DND-41 (cell line): ENCODE measurements around the gene ZMIZ1.

Experiments used
- CTCF ChIP-seq: IDR thresholded peaks from 2 replicates; pipeline ENCODE4 v1.5.1; 2012; ENCODE audit warnings: borderline replicate concordance, low read length, moderate library complexity, mild to moderate bottlenecking; ENCODE audit not compliant: poor library complexity, severe bottlenecking; ENCODE audit errors: extremely low read depth
- EZH2 ChIP-seq: IDR thresholded peaks from 3 replicates; pipeline ENCODE4 v1.6.1; 2012; ENCODE audit warnings: borderline replicate concordance, low read depth, mild to moderate bottlenecking, moderate library complexity, low read length, inconsistent platforms; ENCODE audit not compliant: severe bottlenecking

- no peak for TF ChIP-seq CTCF
- TF ChIP-seq EZH2 = no peak
Measured at GRCh38 chr10:79094412-79095175, 25.8 kb downstream of the ZMIZ1 start.
